B cell (primary cell): ENCODE measurements around the gene CUBN. TPM values are rescaled to one million over a fixed set of nuclear protein-coding genes. Genes with fewer than 3 reads are reported as not detected.

Source experiments
- ATAC-seq: fragments of 200-7000 bp; cut with Tn5 transposase; one replicate; pipeline ENCODE4 v1.10.0; 2021; ENCODE audit warnings: low read depth, mild to moderate bottlenecking, moderate number of reproducible peaks, moderate library complexity
- CTCF ChIA-PET: fragments of 350-600 bp; sonication (Branson Sonifier 250); formaldehyde crosslinking; loops from one replicate; lab custom pipeline; 2021; ENCODE audit warnings: antibody characterized with exemption, inconsistent platforms; lab: Charles Lee
- POLR2A ChIA-PET: fragments of 350-600 bp; sonication (Branson Sonifier 250); formaldehyde crosslinking; loops from one replicate; lab custom pipeline; 2021; ENCODE audit warnings: antibody characterized with exemption; lab: Charles Lee
- DNase-seq: peaks from one replicate; pipeline ENCODE4 v3.0.0; 2013
- H2AFZ ChIP-seq: 2 replicates; pipeline ENCODE4 v1.6.1; 2012; ENCODE audit warnings: mild to moderate bottlenecking, low read depth, low read length; ENCODE audit not compliant: insufficient read depth, poor library complexity, severe bottlenecking
- H3K27ac ChIP-seq, 2 donors: 1 replicate in 1 of 2; 2 replicates in 1 of 2; pipeline ENCODE4 v1.5.1; 2012 to 2013; ENCODE audit warnings: low read length in 2 of 2, mild to moderate bottlenecking in 2 of 2, moderate library complexity in 1 of 2
- H3K27me3 ChIP-seq, 4 experiments: fragments of 200-600 bp in 1 of 4; sonication (generic) in 1 of 4; replicated peaks in 1 of 4; 1 replicate in 2 of 4; 2 replicates in 2 of 4; pipeline versions ENCODE4 v1.6.1 to v1.7.0; 2013 to 2016; ENCODE audit warnings: low read length in 3 of 4, mild to moderate bottlenecking in 2 of 4, mixed read lengths in 1 of 4, moderate library complexity in 1 of 4; ENCODE audit not compliant: insufficient read depth in 4 of 4, control insufficient read depth in 3 of 4; ENCODE audit errors: control extremely low read depth in 1 of 4
- H3K36me3 ChIP-seq, 2 experiments: replicated peaks in 1 of 2; 1 replicate in 1 of 2; 2 replicates in 1 of 2; pipeline versions ENCODE4 v1.6.1 to v1.7.1; 2013; ENCODE audit warnings: low read length in 1 of 2; ENCODE audit not compliant: insufficient read depth in 2 of 2, control insufficient read depth in 1 of 2; ENCODE audit errors: control extremely low read depth in 1 of 2, extremely low read depth in 1 of 2
- H3K4me1 ChIP-seq, 2 donors: fragments of 200-600 bp in 1 of 2; sonication (generic) in 1 of 2; 1 replicate in 1 of 2; 2 replicates in 1 of 2; pipeline versions ENCODE4 v1.5.1 to v1.6.1; 2013 to 2017; ENCODE audit warnings: low read length in 2 of 2; ENCODE audit not compliant: control insufficient read depth in 2 of 2, insufficient read depth in 2 of 2
- H3K4me2 ChIP-seq: replicated peaks from 2 replicates; pipeline ENCODE3; 2012; ENCODE audit warnings: mild to moderate bottlenecking, low read depth, low read length; ENCODE audit not compliant: poor library complexity, severe bottlenecking
- H3K4me3 ChIP-seq, 5 experiments: fragments of 200-600 bp in 1 of 5; sonication (generic) in 1 of 5; 1 replicate in 3 of 5; 2 replicates in 2 of 5; pipeline versions ENCODE4 v1.5.1 to v1.7.0; 2011 to 2016; ENCODE audit warnings: low read length in 4 of 5, mild to moderate bottlenecking in 4 of 5, low read depth in 2 of 5, control low read depth in 1 of 5, moderate library complexity in 1 of 5; ENCODE audit not compliant: insufficient read depth in 1 of 5; ENCODE audit errors: control extremely low read depth in 1 of 5, extremely low read depth in 1 of 5
- H3K79me2 ChIP-seq: fragments of 200-600 bp; sonication (generic); one replicate; pipeline ENCODE4 v1.6.0; 2016; ENCODE audit warnings: low read length; ENCODE audit not compliant: control insufficient read depth, insufficient read depth
- H3K9ac ChIP-seq: fragments of 200-600 bp; sonication (generic); 2 replicates; pipeline ENCODE4 v1.6.1; 2017; ENCODE audit warnings: mild to moderate bottlenecking, low read length, moderate library complexity
- H3K9me3 ChIP-seq, 3 donors: one replicate each; pipeline versions ENCODE4 v1.6.1 to v1.7.1; 2013; ENCODE audit warnings: low read length in 2 of 3; ENCODE audit not compliant: control insufficient read depth in 2 of 3, insufficient read depth in 1 of 3; ENCODE audit errors: control extremely low read depth in 1 of 3
- H4K20me1 ChIP-seq: 2 replicates; pipeline ENCODE4 v1.6.0; 2012; ENCODE audit warnings: mild to moderate bottlenecking, low read length; ENCODE audit not compliant: insufficient read depth, control insufficient read depth, poor library complexity, severe bottlenecking
- H3K27ac Mint-ChIP-seq: one replicate; pipeline ENCODE4 v1.8.0; 2021; ENCODE audit warnings: mixed read lengths
- H3K27me3 Mint-ChIP-seq: one replicate; pipeline ENCODE4 v1.8.0; 2021; ENCODE audit warnings: mixed read lengths
- H3K4me1 Mint-ChIP-seq: one replicate; pipeline ENCODE4 v1.8.0; 2021; ENCODE audit warnings: mixed read lengths
- H3K4me3 Mint-ChIP-seq: one replicate; pipeline ENCODE4 v1.8.0; 2021; ENCODE audit warnings: mixed read lengths
- H3K9me3 Mint-ChIP-seq: one replicate; pipeline ENCODE4 v1.8.0; 2022; ENCODE audit warnings: mixed read lengths; ENCODE audit not compliant: insufficient read depth
- CTCF ChIP-seq: fragments of 200-600 bp; IDR thresholded peaks from one replicate; pipeline ENCODE4 v1.8.0; 2022; ENCODE audit warnings: antibody characterized with exemption, mild to moderate bottlenecking
- EZH2 ChIP-seq: IDR thresholded peaks from 2 replicates; pipeline ENCODE4 v1.6.1; 2012; ENCODE audit warnings: borderline replicate concordance, low read depth, mild to moderate bottlenecking, moderate library complexity, low read length; ENCODE audit not compliant: insufficient read depth, poor library complexity, severe bottlenecking
- WGBS: methylation state at CpG from one replicate; pipeline ENCODE4 v1.1.5; 2013; ENCODE audit warnings: missing lambda C conversion rate; ENCODE audit not compliant: insufficient coverage; 5-methylcytosine and 5-hydroxymethylcytosine counted together
- intact Hi-C: fragments of 100-400 bp; cut with micrococcal nuclease; formaldehyde crosslinking; loops from one replicate; pipeline ENCODE4 v1.10.0; 2022
- polyA plus RNA-seq: library from polyadenylated mRNA; depleted of rRNA; stranded (reverse); fragments of >200 nt; gene quantifications from 2 replicates; pipeline ENCODE4 v1.2.3, GENCODE V29; 2012
- total RNA-seq, 2 donors: library from RNA; stranded (reverse); fragments of 120-200 nt in 1 of 2; gene quantifications; 1 replicate in 1 of 2; 2 replicates in 1 of 2; pipeline versions ENCODE4 v1.2.3 to v1.2.4, GENCODE V29; 2013 to 2022

The CUBN gene
- total and polyA plus RNA-seq, 2 donors (not counting 1 experiment from before 2014, with no cell fraction given) = 4.2 to 5.7 TPM

- no peak overlapping the region for H2AFZ ChIP-seq
- ChIA-PET CTCF (no interaction called here), POLR2A (no interaction called here)
- H3K79me2 ChIP-seq = no peaks in the 10 kb centered on the region
- Mint-ChIP-seq H3K9me3 (no peaks in the 10 kb centered on the region), H3K27ac (no peak overlapping the region), H3K27me3 (no peaks in the 10 kb centered on the region), H3K4me3 (no peak overlapping the region), H3K4me1 (no peaks in the 10 kb centered on the region)
- no peak overlapping the region for H3K4me3 ChIP-seq
- H3K27ac ChIP-seq = no peak overlapping the region
- H4K20me1 ChIP-seq = no peaks in the 10 kb centered on the region
- H3K4me2 ChIP-seq = no peak overlapping the region
- H3K9me3 ChIP-seq = no peaks in the 10 kb centered on the region
- DNase-seq (no peak), ATAC-seq (no peak)
- no peak overlapping the region for H3K9ac ChIP-seq
- TF ChIP-seq CTCF = no peak
- H3K27me3 ChIP-seq = no peaks in the 10 kb centered on the region
- WGBS = no CpG with 5 or more reads among the region's 2 CpGs
- peaks cover 0 to 1% of the 10 kb centered on the region in 2 experiments for H3K36me3 ChIP-seq
- intact Hi-C loops = no loop called here
- no peaks in the 10 kb centered on the region for H3K4me1 ChIP-seq
Observed at GRCh38 chr10:17077890-17078289, 51.7 kb downstream of the CUBN start.

- H3K9ac ChIP-seq = no peak overlapping the region
- no peaks in the 10 kb centered on the region for H3K79me2 ChIP-seq
- ChIA-PET POLR2A (no interaction called here), CTCF (no interaction called here)
- no peak overlapping the region for H3K27ac Mint-ChIP-seq
- H3K27ac ChIP-seq = no peak overlapping the region
- H3K4me3 ChIP-seq = no peak overlapping the region
- no peaks in the 10 kb centered on the region for H3K27me3 ChIP-seq
- H3K9me3 Mint-ChIP-seq = no peaks in the 10 kb centered on the region
- intact Hi-C loops = no loop called here
- H3K4me1 Mint-ChIP-seq = no peaks in the 10 kb centered on the region
- no peaks in the 10 kb centered on the region for H3K27me3 Mint-ChIP-seq
- no peaks in the 10 kb centered on the region for H4K20me1 ChIP-seq
- H3K9me3 ChIP-seq = no peaks in the 10 kb centered on the region
- H3K4me2 ChIP-seq = no peak overlapping the region
- H3K36me3 ChIP-seq = peaks cover 0 to 1% of the 10 kb centered on the region in 2 experiments
- ATAC-seq (no peak), DNase-seq (no peak)
- TF ChIP-seq EZH2 (no peak), CTCF (no peak)
- H3K4me1 ChIP-seq = no peaks in the 10 kb centered on the region
- no peak overlapping the region for H3K4me3 Mint-ChIP-seq
- 100% methylated on average over 2 of the region's 5 CpGs for WGBS
- H2AFZ ChIP-seq = no peak overlapping the region
Observed at GRCh38 chr10:17077346-17077781, 52.2 kb downstream of the CUBN start.
